ENCODE results near the gene DBF4B. TPM values are rescaled to one million over a fixed set of nuclear protein-coding genes. Genes with fewer than 3 reads are reported as not detected.
"Not testable (repeated sequence)": the region's sequence is repeated elsewhere in the genome, so short reads cannot be mapped to it uniquely, and the experiment has no call there.

Gene DBF4B
- total and polyA plus RNA-seq, 11 donors, result 1.4 to 5.3 (median 3.8) TPM

DNA sequence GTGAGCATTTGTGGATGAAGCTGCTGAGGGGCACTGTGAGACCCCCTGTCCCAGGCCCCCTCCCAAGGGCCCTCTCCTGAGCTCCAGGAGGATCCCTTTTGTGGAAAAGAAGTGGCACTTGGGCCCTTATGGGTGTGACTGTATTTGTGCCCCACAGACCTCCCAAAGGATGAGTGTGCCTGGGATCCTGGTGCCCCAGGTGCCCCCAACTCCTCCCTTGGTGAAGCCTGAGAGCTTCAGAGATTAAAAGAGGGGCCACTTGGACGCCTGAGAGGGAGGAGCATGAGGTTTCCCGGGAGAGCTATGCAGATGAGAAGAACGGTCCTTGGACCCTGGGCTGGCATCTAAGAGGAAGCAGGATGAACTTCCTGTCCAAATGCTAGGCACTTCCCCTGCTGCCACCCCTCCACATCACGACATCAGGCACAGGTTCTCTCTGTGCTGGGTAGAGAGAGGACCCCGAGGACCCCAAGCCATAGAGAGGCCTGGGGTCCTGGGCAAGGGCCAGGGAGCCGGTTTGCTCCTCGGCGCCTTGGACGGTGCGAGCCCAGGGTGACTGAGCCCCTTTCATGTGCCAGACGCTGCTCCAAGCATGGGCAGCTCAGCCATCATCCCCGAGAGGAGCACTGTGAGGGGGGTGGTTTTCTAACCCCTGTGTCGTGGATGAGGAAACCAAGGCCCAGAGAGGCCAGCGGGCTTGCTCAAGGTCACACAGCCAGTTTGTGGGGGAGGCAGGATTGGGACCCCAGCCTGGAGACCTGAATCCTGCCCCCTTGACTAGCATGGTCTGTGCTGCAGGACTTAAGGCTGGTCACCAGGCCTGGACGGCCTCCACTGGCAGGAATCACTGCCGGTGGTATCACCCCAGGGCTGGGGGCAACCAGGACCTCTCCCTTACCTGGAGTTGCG lies 44.7 kb downstream of the DBF4B start:
- TF ChIP-seq POLR2A (IDR thresholded peaks at IDR 0.05), result no peak
- TF ChIP-seq, protein P1, sequence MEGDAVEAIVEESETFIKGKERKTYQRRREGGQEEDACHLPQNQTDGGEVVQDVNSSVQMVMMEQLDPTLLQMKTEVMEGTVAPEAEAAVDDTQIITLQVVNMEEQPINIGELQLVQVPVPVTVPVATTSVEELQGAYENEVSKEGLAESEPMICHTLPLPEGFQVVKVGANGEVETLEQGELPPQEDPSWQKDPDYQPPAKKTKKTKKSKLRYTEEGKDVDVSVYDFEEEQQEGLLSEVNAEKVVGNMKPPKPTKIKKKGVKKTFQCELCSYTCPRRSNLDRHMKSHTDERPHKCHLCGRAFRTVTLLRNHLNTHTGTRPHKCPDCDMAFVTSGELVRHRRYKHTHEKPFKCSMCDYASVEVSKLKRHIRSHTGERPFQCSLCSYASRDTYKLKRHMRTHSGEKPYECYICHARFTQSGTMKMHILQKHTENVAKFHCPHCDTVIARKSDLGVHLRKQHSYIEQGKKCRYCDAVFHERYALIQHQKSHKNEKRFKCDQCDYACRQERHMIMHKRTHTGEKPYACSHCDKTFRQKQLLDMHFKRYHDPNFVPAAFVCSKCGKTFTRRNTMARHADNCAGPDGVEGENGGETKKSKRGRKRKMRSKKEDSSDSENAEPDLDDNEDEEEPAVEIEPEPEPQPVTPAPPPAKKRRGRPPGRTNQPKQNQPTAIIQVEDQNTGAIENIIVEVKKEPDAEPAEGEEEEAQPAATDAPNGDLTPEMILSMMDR (IDR thresholded peaks at IDR 0.05), result no peak
- peaks cover 0 to 12% (median 0%) of the 10 kb centered on the region in 9 donors for H3K36me3 ChIP-seq
- no peak for ATAC-seq
- no peak overlapping the region for H3K4me3 ChIP-seq
- peaks cover 0 to 30% (median 3%) of the 10 kb centered on the region in 12 donors for H3K4me1 ChIP-seq
- intact Hi-C loops (cut with DNase I), result loop anchor here in 1 of 10 donors (10.0 kb wide), 1 partner anchor 58 kb away; no protein-coding TSS in a partner anchor
- no peak for DNase-seq
- H3K27ac ChIP-seq, result no peak overlapping the region
- H3K9me3 ChIP-seq, result no peaks in the 10 kb centered on the region
- H3K27me3 ChIP-seq, result peaks cover 0 to 8% (median 0%) of the 10 kb centered on the region in 9 donors
- 78 to 88% (median 86%) methylated on average over 14 to 17 of the region's 17 CpGs for WGBS, 4 donors

DNA sequence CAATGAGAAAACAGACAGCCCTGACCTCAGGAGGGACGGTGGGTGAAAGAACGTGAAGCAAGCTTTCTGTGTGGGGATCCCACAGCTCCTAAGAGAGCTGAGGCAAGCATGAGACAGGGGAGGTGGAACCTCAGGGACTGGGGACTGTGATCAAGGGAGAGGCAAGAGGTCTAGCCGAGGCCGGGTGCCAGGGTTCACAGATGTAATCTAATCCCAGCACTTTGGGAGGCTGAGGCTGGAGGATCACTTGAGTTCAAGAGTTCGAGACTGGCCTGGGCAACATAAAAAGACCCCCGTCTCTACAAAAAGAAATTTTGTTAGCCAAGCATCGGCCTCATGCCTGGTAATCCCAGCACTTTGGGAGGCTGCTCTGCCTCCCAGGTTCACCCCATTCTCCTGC lies 45.8 kb downstream of the DBF4B start:
- 72 to 86% (median 82%) methylated on average over 7 of the region's 7 CpGs for WGBS, 4 donors
- Histone ChIP-seq H3K27me3 (peaks cover 0 to 16% (median 4%) of the 10 kb centered on the region in 9 donors), H3K4me3 (no peak overlapping the region), H3K9me3 (no peaks in the 10 kb centered on the region), H3K27ac (no peak overlapping the region), H3K4me1 (peaks cover 0 to 31% (median 6%) of the 10 kb centered on the region in 12 donors), H3K36me3 (peaks cover 0 to 3% (median 0%) of the 10 kb centered on the region in 9 donors)
- DNase-seq (no peak), ATAC-seq (no peak)
- intact Hi-C loops (cut with DNase I), result loop anchor here in 1 of 10 donors (10.0 kb wide), 1 partner anchor 59 kb away; no protein-coding TSS in a partner anchor
- no peak for TF ChIP-seq POLR2A (IDR thresholded peaks at IDR 0.05)
- TF ChIP-seq, protein P1 (IDR thresholded peaks at IDR 0.05), result no peak

DNA sequence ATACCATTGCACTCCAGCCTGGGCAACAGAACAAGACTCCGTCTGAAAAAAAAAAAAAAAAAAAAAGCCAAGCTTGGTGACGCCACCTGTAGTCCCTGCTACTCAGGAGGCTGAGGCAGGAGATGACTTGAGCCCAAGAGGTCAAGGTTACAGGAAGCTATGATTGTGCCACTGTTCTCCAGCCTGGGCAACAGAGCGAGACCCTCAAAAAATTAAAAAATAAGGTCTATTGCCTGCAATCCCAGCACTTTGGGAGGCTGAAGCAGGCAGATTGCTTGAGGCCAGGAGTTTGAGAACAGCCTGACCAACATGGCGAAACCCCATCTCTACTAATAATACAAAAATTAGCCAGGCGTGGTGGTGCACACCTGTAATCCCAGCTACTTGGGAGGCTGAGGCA lies 46.7 kb downstream of the DBF4B start:
- H3K27ac ChIP-seq, DNase-seq, H3K36me3 ChIP-seq, ATAC-seq, H3K4me3 ChIP-seq, H3K9me3 ChIP-seq: not testable (repeated sequence)
- peaks cover 0 to 33% (median 9%) of the 10 kb centered on the region in 12 donors for H3K4me1 ChIP-seq
- intact Hi-C loops (cut with DNase I), result loop anchor here in 1 of 10 donors (10.0 kb wide), 1 partner anchor 60 kb away; no protein-coding TSS in a partner anchor
- H3K27me3 ChIP-seq, result peaks cover 3 to 25% (median 9%) of the 10 kb centered on the region in 9 donors
- 91 to 95% (median 92%) methylated on average over 5 of the region's 5 CpGs for WGBS, 4 donors

DNA sequence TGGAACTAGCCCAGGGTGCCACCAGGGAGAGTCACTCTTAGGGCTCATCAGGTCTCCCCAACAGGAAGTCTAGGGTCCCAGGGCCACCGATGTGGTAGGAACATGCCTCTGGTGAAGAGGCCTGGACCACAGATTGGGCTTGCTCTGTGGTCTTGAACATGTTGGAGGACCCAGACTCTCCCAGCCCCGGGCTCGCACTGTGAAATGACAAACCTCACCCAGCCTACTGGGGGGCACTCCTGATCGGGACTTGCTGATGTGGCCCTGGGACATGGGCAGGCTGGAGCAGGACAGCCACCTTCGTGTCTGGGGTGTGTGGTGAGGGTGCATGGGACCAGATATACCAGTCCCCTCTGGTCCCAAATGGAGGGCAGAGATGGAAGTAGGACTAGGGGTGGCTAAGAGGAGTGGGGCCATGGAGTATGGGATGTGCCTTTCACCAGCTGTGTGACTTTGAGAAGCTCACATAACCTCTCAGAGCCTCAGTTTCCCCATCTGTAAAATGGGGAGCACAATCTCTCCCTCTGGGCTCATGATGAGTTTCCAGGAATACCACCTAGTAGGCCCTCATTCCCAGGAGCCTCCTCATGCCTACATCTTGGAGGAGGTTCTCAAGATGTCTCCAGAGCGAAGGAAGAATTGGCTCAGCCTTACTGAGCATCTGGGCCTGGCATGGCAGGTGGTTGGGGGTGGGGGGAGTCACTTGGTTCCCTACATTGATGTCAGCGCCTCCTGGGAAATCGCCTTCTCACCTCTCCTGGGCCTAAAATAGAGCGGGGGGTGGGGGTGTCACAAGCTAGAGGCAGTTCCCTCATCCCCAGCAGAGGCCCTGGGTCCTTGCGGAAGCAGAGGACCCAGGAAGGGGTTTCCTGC lies 48.8 kb downstream of the DBF4B start:
- intact Hi-C loops (cut with DNase I), result loop anchor here in 1 of 10 donors (10.0 kb wide), 1 partner anchor 62 kb away; no protein-coding TSS in a partner anchor
- H3K27ac ChIP-seq, result peak overlapping the region in 3 of 12 donors; percentile 14 to 55 (median 51)
- WGBS, 4 donors, result 61 to 73% (median 66%) methylated on average over 6 to 10 of the region's 10 CpGs
- DNase-seq, result peak in 1 of 5 donors; percentile 84
- no peaks in the 10 kb centered on the region for H3K36me3 ChIP-seq
- TF ChIP-seq POLR2A (IDR thresholded peaks at IDR 0.05), result no peak
- TF ChIP-seq, protein P1 (IDR thresholded peaks at IDR 0.05), result no peak
- H3K4me1 ChIP-seq, result peaks cover 0 to 28% (median 9%) of the 10 kb centered on the region in 12 donors
- peaks cover 4 to 32% (median 13%) of the 10 kb centered on the region in 9 donors for H3K27me3 ChIP-seq
- H3K4me3 ChIP-seq, result no peak overlapping the region
- ATAC-seq, result peak; percentile 32 to 85 (median 47)
- H3K9me3 ChIP-seq, result no peaks in the 10 kb centered on the region
